Measurements from ENCODE around the gene OR56A3.
"Not testable (repeated sequence)": the region's sequence is repeated elsewhere in the genome, so short reads cannot be mapped to it uniquely, and the experiment has no call there.

The OR56A3 gene

GRCh38 chr11:5941951-5942350 lies at the start of gene OR56A3:
Gene OR56A3, plus strand, starts transcription at chr11:5942251. Its CDS starts 5,096 bp downstream, at chr11:5947347.
- no peak for DNase-seq

- DNase-seq = no peak
Measured at GRCh38 chr11:5892908-5893307, 49.1 kb upstream of the OR56A3 start, which contains the start of gene OR52E5. Gene OR52E5, plus strand, starts transcription at chr11:5893208. Its CDS starts 7,569 bp downstream, at chr11:5900777.

GRCh38 chr11:5899534-5899933 lies 42.5 kb upstream of the OR56A3 start:
- no peak for DNase-seq

- no peak for DNase-seq
Measured at GRCh38 chr11:5910540-5910939, 31.5 kb upstream of the OR56A3 start.

- no peak for DNase-seq
Measured at GRCh38 chr11:5922749-5923426, 19.2 kb upstream of the OR56A3 start.

- no peak for DNase-seq
Measured at GRCh38 chr11:5923427-5923776, 18.6 kb upstream of the OR56A3 start.

GRCh38 chr11:5923794-5924193 lies 18.3 kb upstream of the OR56A3 start:
- no peak for DNase-seq

GRCh38 chr11:5928271-5928670 lies 13.8 kb upstream of the OR56A3 start:
- DNase-seq = no peak

- no peak for DNase-seq
Measured at GRCh38 chr11:5928811-5929210, 13.2 kb upstream of the OR56A3 start.

GRCh38 chr11:5929571-5930368 lies 12.3 kb upstream of the OR56A3 start:
- DNase-seq = no peak

GRCh38 chr11:5930614-5931013 lies 11.4 kb upstream of the OR56A3 start:
- no peak for DNase-seq

GRCh38 chr11:5931061-5931460 lies 11.0 kb upstream of the OR56A3 start:
- no peak for DNase-seq

- no peak for DNase-seq
Measured at GRCh38 chr11:5932671-5933070, 9.4 kb upstream of the OR56A3 start.

- no peak for DNase-seq
Measured at GRCh38 chr11:5933116-5933515, 8.9 kb upstream of the OR56A3 start.

GRCh38 chr11:5937868-5938602 lies 4.0 kb upstream of the OR56A3 start:
- no peak for DNase-seq

- DNase-seq = no peak
Measured at GRCh38 chr11:5938603-5938965, 3.5 kb upstream of the OR56A3 start.

- DNase-seq = no peak
Measured at GRCh38 chr11:5940748-5941147, 1.3 kb upstream of the OR56A3 start.

- DNase-seq = no peak
Measured at GRCh38 chr11:5955586-5955985, 13.5 kb downstream of the OR56A3 start.

GRCh38 chr11:5960704-5961320 lies 18.8 kb downstream of the OR56A3 start:
- DNase-seq = not testable (repeated sequence)

GRCh38 chr11:5966958-5967357 lies 24.9 kb downstream of the OR56A3 start:
- no peak for DNase-seq

- no peak for DNase-seq
Measured at GRCh38 chr11:5967708-5968107, 25.7 kb downstream of the OR56A3 start.

- no peak for DNase-seq
Measured at GRCh38 chr11:5968394-5968793, 26.3 kb downstream of the OR56A3 start, which contains the start of gene OR56A5. Gene OR56A5, minus strand, starts transcription at chr11:5968494. Its CDS starts 0 bp downstream, at chr11:5968494.

- DNase-seq = no peak
Measured at GRCh38 chr11:5973530-5973929, 31.5 kb downstream of the OR56A3 start.

Data from NCI-H1092 treated with DMSO at 0.1 percent for 48 hours (cell line).